ENCODE measurements around the gene EPB41L4A. TPM values are rescaled to one million over a fixed set of nuclear protein-coding genes. Genes with fewer than 3 reads are reported as not detected.

EPB41L4A gene
- total and polyA plus RNA-seq, 2 donors (not counting 3 experiments of a cell fraction or from before 2014, with no cell fraction given), result 6.0 to 17.9 TPM

- Histone ChIP-seq H3K79me2 (ENCODE audit: control insufficient read depth, insufficient read depth, low read length) (peaks cover 24% of the 10 kb centered on the region), H3K4me2 (ENCODE audit: insufficient read depth, low read length) (no peak overlapping the region), H3K4me1 (ENCODE audit: control insufficient read depth, extremely low read depth, insufficient read depth, low read length) (peaks cover 17% of the 10 kb centered on the region), H3K9me3 (replicated peaks; ENCODE audit: control insufficient read depth, insufficient read depth, low read length) (no peaks in the 10 kb centered on the region), H3K27me3 (ENCODE audit: control insufficient read depth in 2 of 2, insufficient read depth in 2 of 2, low read length in 2 of 2) (peaks cover 0 to 4% of the 10 kb centered on the region in 2 experiments), H3K36me3 (ENCODE audit: control insufficient read depth in 2 of 2, extremely low read depth in 1 of 2, insufficient read depth in 2 of 2, low read length in 2 of 2) (peaks cover 11 to 17% of the 10 kb centered on the region in 2 experiments), H2AFZ (ENCODE audit: low read depth, low read length) (no peak overlapping the region), H3K27ac (ENCODE audit: insufficient read depth, low read depth, low read length) (no peak overlapping the region), H3K9ac (replicated peaks; ENCODE audit: extremely low read depth, insufficient read depth, low read length) (no peak overlapping the region), H3K4me3 (replicated peaks in 1 of 3; ENCODE audit: insufficient read depth in 1 of 3, low read depth in 1 of 3, low read length in 3 of 3) (no peak overlapping the region), H3K9me1 (replicated peaks; ENCODE audit: control insufficient read depth, extremely low read depth, insufficient read depth, low read length) (no peaks in the 10 kb centered on the region), H4K20me1 (replicated peaks; ENCODE audit: control insufficient read depth, extremely low read depth, insufficient read depth, low read length) (no peaks in the 10 kb centered on the region)
- FAIRE-seq, result no peak
- BruUV-seq (replicated peaks), result no TSS peak
- ChIA-PET CTCF (interaction anchor here (0.8 to 6.1 kb wide), 3 partner anchors 70 to 628 kb away, joined by 3 to 52 read pairs (median 3); no protein-coding TSS in a partner anchor), POLR2A (no interaction called here)
- DNase-seq (ENCODE audit: low read depth, low spot score), result no peak
- intact Hi-C loops (cut with micrococcal nuclease) (loop anchor here (5.0 kb wide), 1 partner anchor 937 kb away; the partner anchor contains the start of gene CAMK4), dilution Hi-C loops (cut with MboI; ENCODE audit: extremely low pct_ligation_motif_present, low sequenced_read_pairs) (no loop called here)
- TF ChIP-seq GATA2 (IDR thresholded peaks at IDR 0.05; ENCODE audit: insufficient read depth, insufficient read length, low read depth, low read length) (no peak), EZH2 (IDR thresholded peaks at IDR 0.05; ENCODE audit: borderline replicate concordance, low read depth, low read length, severe bottlenecking) (no peak), JUN (IDR thresholded peaks at IDR 0.05; ENCODE audit: borderline replicate concordance, insufficient read depth, insufficient read length, low read depth) (no peak), MYC (IDR thresholded peaks at IDR 0.05; ENCODE audit: low read depth, low read length) (no peak), CTCF (IDR thresholded peaks at IDR 0.05; ENCODE audit: extremely low read depth in 1 of 2, insufficient read depth in 1 of 2, low read depth in 1 of 2, low read length in 2 of 2) (no peak), MAX (IDR thresholded peaks at IDR 0.05; ENCODE audit: insufficient read depth, insufficient read length) (no peak), FOS (IDR thresholded peaks at IDR 0.05; ENCODE audit: borderline replicate concordance, insufficient read depth, low read length) (no peak), POLR2AphosphoS5 (IDR thresholded peaks at IDR 0.05; ENCODE audit: insufficient read depth, low read depth, low read length) (no peak), POLR2A (IDR thresholded peaks at IDR 0.05; ENCODE audit: low read depth, low read length) (no peak)
These were observed 259.6 kb downstream of the EPB41L4A start for GRCh38 chr5:112159435-112159834.
